Left lung (tissue), 10 donors: ENCODE measurements around the gene TENM4. TPM values are rescaled to one million over a fixed set of nuclear protein-coding genes. Genes with fewer than 3 reads are reported as not detected.
A peak's percentile ranks its signal among the peaks of the same experiment; 100 is the strongest.

ENCODE experiments used
- ATAC-seq: fragments of 200-7000 bp; cut with Tn5 transposase; one replicate; pipeline ENCODE4 v1.9.1; 2020; ENCODE audit warnings: moderate library complexity
- DNase-seq, 4 donors: peaks; one replicate each; pipeline ENCODE4 v3.0.0-alpha.2; 2013 to 2020
- H3K27ac ChIP-seq, 2 donors: fragments of 200-600 bp; sonication (generic) in 1 of 2; one replicate each; pipeline versions ENCODE4 v1.5.0 to v1.8.0; 2020 to 2021
- H3K27me3 ChIP-seq, 2 donors: fragments of 200-600 bp; sonication (generic) in 1 of 2; one replicate each; pipeline versions ENCODE4 v1.5.0 to v1.8.0; 2020 to 2021
- H3K36me3 ChIP-seq, 2 donors: fragments of 200-600 bp; sonication (generic) in 1 of 2; one replicate each; pipeline versions ENCODE4 v1.5.0 to v1.8.0; 2020 to 2021
- H3K4me1 ChIP-seq, 2 donors: fragments of 200-600 bp; one replicate each; pipeline ENCODE4 v1.8.0; 2021
- H3K4me3 ChIP-seq, 2 donors: fragments of 200-600 bp; sonication (generic) in 1 of 2; one replicate each; pipeline versions ENCODE4 v1.5.0 to v1.8.0; 2020 to 2021; ENCODE audit warnings: mild to moderate bottlenecking in 1 of 2
- H3K9me3 ChIP-seq, 2 donors: fragments of 200-600 bp; sonication (generic) in 1 of 2; one replicate each; pipeline versions ENCODE4 v1.5.0 to v1.8.0; 2020 to 2021
- CTCF ChIP-seq, 2 donors: fragments of 200-600 bp; sonication (generic) in 1 of 2; IDR thresholded peaks; one replicate each; pipeline versions ENCODE4 v1.5.0 to v1.8.0; 2021; ENCODE audit warnings: antibody characterized with exemption in 2 of 2
- intact Hi-C, 2 donors: fragments of 100-400 bp; cut with DNase I; formaldehyde crosslinking; loops; one replicate each; pipeline versions ENCODE4 v1.11.2 to v1.14.2; 2022
- polyA plus RNA-seq, 6 donors: library from polyadenylated mRNA; unstranded; fragments of 120-200 nt; gene quantifications; one replicate each; pipeline ENCODE4 v1.2.1, GENCODE V29; 2013; ENCODE audit not compliant: insufficient read length in 6 of 6
- total RNA-seq, 2 donors: library from RNA; stranded (reverse); fragmentation: NEBNext Ultra II Directional; extraction: Animal tissue kit (Norgen Biotek cat#: 25700); gene quantifications; one replicate each; pipeline ENCODE4 v1.2.1, GENCODE V29; 2021
- donor health status: DM: no; HTN: yes; CAD: no.
- donor health status: DM: no; HTN: no; CAD: no.

TENM4 gene
- total and polyA plus RNA-seq, 8 donors = 3.4 to 7.1 (median 5.2) TPM

GRCh38 chr11:79413268-79413667, 27.6 kb downstream of the TENM4 start:
- Histone ChIP-seq H3K27ac (no peak overlapping the region), H3K27me3 (no peaks in the 10 kb centered on the region), H3K36me3 (no peaks in the 10 kb centered on the region), H3K9me3 (no peaks in the 10 kb centered on the region), H3K4me3 (no peak overlapping the region), H3K4me1 (no peaks in the 10 kb centered on the region)
- no peak for TF ChIP-seq CTCF (IDR thresholded peaks at IDR 0.05)
- peak in 3 of 4 donors; percentile 65 to 87 (median 65) for DNase-seq
- intact Hi-C loops = no loop called here
- ATAC-seq = peak; percentile 76

DNA sequence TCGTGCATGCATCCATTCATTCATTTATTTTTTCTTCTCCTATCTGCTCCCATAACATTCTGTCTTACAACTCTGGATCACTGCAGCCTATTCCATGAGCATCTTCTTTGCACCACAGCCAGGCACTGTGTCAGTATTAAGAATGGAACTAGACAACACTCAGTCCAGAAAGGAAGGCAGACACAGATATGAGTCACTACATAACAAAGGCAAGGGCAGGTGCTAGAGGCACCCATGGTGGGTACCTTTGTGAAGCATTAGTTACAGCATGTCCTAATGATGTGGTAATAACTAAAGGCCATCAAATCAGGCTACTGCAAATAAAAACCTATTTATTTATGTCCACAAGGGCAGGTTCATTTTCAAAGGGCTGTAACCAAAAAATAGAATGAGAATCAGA, 28.1 kb downstream of the TENM4 start:
- Histone ChIP-seq H3K4me3 (no peak overlapping the region), H3K27ac (no peak overlapping the region), H3K4me1 (no peaks in the 10 kb centered on the region), H3K27me3 (no peaks in the 10 kb centered on the region), H3K9me3 (no peaks in the 10 kb centered on the region), H3K36me3 (no peaks in the 10 kb centered on the region)
- TF ChIP-seq CTCF (IDR thresholded peaks at IDR 0.05) = no peak
- intact Hi-C loops = no loop called here
- DNase-seq (no peak), ATAC-seq (no peak)

DNA sequence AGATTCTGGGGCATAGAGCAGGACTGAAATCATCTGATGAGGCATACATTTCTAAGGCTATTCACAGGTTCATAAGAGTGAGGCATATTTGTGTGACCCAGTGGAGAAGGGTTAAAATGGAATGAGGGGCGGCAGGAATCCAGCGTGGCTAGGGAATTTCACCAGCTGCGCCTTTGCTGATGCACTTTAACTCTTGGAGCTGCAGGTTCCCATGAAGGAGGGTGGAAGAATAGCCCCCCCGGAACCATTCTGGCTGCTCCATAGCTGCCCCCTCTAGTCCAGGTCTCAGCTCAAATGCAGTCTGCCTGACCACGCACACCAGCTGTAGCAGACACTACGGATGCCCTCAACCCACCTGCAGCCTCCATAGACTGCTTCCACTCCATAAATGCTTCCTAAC, 31.5 kb downstream of the TENM4 start:
- ATAC-seq (no peak), DNase-seq (no peak)
- Histone ChIP-seq H3K36me3 (no peaks in the 10 kb centered on the region), H3K27me3 (no peaks in the 10 kb centered on the region), H3K9me3 (no peaks in the 10 kb centered on the region), H3K4me3 (no peak overlapping the region), H3K27ac (no peak overlapping the region), H3K4me1 (no peaks in the 10 kb centered on the region)
- TF ChIP-seq CTCF (IDR thresholded peaks at IDR 0.05) = no peak
- intact Hi-C loops = no loop called here

DNA sequence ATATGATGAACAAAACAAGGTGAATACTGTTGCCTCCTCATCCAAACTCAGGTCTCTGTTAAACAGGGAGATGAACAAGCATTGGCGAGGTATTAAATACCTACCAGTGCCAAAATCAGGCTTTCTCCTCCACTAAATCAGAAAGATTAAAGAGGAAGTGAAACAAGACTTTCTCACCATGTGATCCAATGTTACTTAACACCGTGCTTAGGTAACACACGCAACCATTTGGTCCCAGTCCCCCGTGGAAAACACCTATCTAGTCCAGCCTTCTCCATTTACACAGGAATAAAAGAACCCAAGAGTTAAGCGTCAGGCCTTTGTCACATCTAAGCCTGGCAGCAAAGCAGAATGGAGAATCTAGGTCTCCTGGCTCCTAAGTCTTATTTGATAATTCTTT, 34.5 kb downstream of the TENM4 start:
- TF ChIP-seq CTCF (IDR thresholded peaks at IDR 0.05) = no peak
- Histone ChIP-seq H3K27me3 (no peaks in the 10 kb centered on the region), H3K9me3 (no peaks in the 10 kb centered on the region), H3K36me3 (no peaks in the 10 kb centered on the region), H3K4me3 (no peak overlapping the region), H3K27ac (no peak overlapping the region), H3K4me1 (no peaks in the 10 kb centered on the region)
- no peak for ATAC-seq
- intact Hi-C loops = no loop called here
- DNase-seq = no peak

DNA sequence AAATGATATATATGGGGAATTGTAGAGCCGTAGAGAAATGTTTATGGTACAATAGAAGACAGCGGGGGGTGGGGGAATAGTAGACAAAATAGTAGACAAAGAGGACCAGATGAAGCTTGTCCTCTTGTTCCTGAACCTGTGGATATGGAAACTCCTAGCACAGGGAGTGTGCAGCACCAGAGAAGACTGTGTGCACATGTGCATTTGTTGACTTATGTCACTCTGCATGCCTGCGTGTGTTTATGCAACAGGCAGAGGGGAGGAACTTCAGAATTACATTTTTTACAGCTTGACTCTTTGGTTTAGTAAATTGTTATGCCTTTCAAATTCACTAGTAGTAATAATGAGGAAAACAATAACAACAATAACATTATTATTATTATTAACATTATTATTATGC, 36.0 kb downstream of the TENM4 start:
- H3K27ac ChIP-seq = no peak overlapping the region
- H3K4me3 ChIP-seq = no peak overlapping the region
- ATAC-seq = no peak
- no peaks in the 10 kb centered on the region for H3K27me3 ChIP-seq
- DNase-seq = no peak
- H3K4me1 ChIP-seq = no peaks in the 10 kb centered on the region
- H3K36me3 ChIP-seq = no peaks in the 10 kb centered on the region
- intact Hi-C loops = no loop called here
- no peaks in the 10 kb centered on the region for H3K9me3 ChIP-seq
- no peak for TF ChIP-seq CTCF (IDR thresholded peaks at IDR 0.05)
